A673 (cell line): Measurements from ENCODE around the gene TMED10. TPM values are rescaled to one million over a fixed set of nuclear protein-coding genes. Genes with fewer than 3 reads are reported as not detected.

ENCODE experiments used
- BruUV-seq: library from RNA; stranded (reverse); fragments of 400-500 nt; replicated peaks from 2 replicates; lab custom pipeline; 2021; lab: Mats Ljungman, UMichigan
- CTCF ChIA-PET: fragments of 300-600 bp; sonication (Branson Sonifier 250); formaldehyde crosslinking; loops from one replicate; lab custom pipeline; 2022; ENCODE audit warnings: antibody characterized with exemption; lab: Charles Lee
- POLR2A ChIA-PET: fragments of 300-600 bp; sonication (Branson Sonifier 250); formaldehyde crosslinking; loops from one replicate; lab custom pipeline; 2022; ENCODE audit warnings: antibody characterized with exemption; ENCODE audit not compliant: low non-redundant PET; lab: Charles Lee
- DNase-seq: peaks from one replicate; pipeline ENCODE4 v3.0.0-alpha.2; 2015; ENCODE audit warnings: low spot score
- H3K27ac ChIP-seq: fragments of 200-600 bp; sonication (generic); 2 replicates; pipeline ENCODE4 v1.5.1; 2016; ENCODE audit warnings: mixed run types, low read depth, mild to moderate bottlenecking, mixed read lengths, antibody characterized with exemption, low read length; ENCODE audit not compliant: poor library complexity, severe bottlenecking
- H3K27me3 ChIP-seq: fragments of 200-600 bp; sonication (generic); replicated peaks from 2 replicates; pipeline ENCODE4 v1.6.1; 2017; ENCODE audit warnings: mixed run types, low read depth, mild to moderate bottlenecking, mixed read lengths, antibody characterized with exemption, low read length; ENCODE audit not compliant: insufficient read depth, poor library complexity
- H3K36me3 ChIP-seq: fragments of 200-600 bp; sonication (generic); 2 replicates; pipeline ENCODE4 v1.6.1; 2016; ENCODE audit warnings: mixed run types, mild to moderate bottlenecking, mixed read lengths, antibody characterized with exemption, low read length; ENCODE audit not compliant: insufficient read depth, poor library complexity, severe bottlenecking
- H3K4me1 ChIP-seq: fragments of 200-600 bp; sonication (generic); 2 replicates; pipeline ENCODE4 v1.6.1; 2017; ENCODE audit warnings: mixed run types, mild to moderate bottlenecking, mixed read lengths, antibody characterized with exemption, low read length; ENCODE audit not compliant: insufficient read depth, poor library complexity, severe bottlenecking
- H3K4me3 ChIP-seq: fragments of 200-600 bp; sonication (generic); 2 replicates; pipeline ENCODE4 v1.5.1; 2016; ENCODE audit warnings: low read depth, mixed run types, mild to moderate bottlenecking, mixed read lengths, low read length; ENCODE audit not compliant: poor library complexity, severe bottlenecking
- H3K9me3 ChIP-seq: fragments of 200-600 bp; sonication (generic); 2 replicates; pipeline ENCODE4 v1.6.1; 2016; ENCODE audit warnings: mixed run types, low read depth, mild to moderate bottlenecking, mixed read lengths, antibody characterized with exemption, low read length; ENCODE audit not compliant: poor library complexity, severe bottlenecking
- EZH2 ChIP-seq: fragments of 200-600 bp; sonication (generic); IDR thresholded peaks from 2 replicates; pipeline ENCODE4 v1.6.1; 2017; ENCODE audit warnings: borderline replicate concordance, low read depth, mild to moderate bottlenecking, mixed read lengths, antibody characterized with exemption, low read length; ENCODE audit not compliant: poor library complexity, severe bottlenecking
- intact Hi-C: fragments of 100-400 bp; cut with micrococcal nuclease; formaldehyde crosslinking; loops from one replicate; pipeline ENCODE4 v1.10.0; 2022; ENCODE audit not compliant: unreplicated experiment
- total RNA-seq: library from RNA; stranded (reverse); gene quantifications from 2 replicates; pipeline ENCODE4 v1.2.3, GENCODE V29; 2021
- TF ChIP-seq, protein P1 (sequence below): fragments of 300-800, 200-600 bp; sonication (generic); conservative IDR thresholded peaks from 2 replicates; pipeline ENCODE4 v1.5.1; 2017; ENCODE audit warnings: low read depth, mild to moderate bottlenecking, antibody characterized with exemption, low read length, moderate library complexity, mixed read lengths

Gene TMED10
- total RNA-seq, 1 experiment from 2014 or later, result 275 TPM

DNA sequence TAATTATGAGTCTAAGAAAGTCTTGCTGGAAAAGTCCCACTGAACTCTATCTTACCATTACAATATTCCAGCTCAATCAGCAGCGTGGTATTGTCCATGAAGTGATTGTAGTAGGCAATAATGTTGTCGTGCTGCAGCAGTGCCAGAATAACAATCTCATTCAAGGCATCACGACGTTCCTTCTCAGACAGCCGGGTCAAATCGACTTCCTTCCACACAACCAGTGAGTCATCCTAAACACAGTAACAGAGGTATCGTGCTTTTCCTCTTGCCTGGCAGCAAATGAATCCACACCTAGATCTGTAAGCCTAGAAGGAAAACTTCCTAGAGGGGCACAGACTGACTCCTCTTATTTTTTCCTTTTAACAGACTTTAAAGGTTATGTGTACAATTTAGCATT is 52.4 kb downstream of the TMED10 start:
- peaks cover 10% of the 10 kb centered on the region for H3K36me3 ChIP-seq
- H3K4me3 ChIP-seq, result no peak overlapping the region
- no TSS peak for BruUV-seq
- no peaks in the 10 kb centered on the region for H3K27me3 ChIP-seq
- intact Hi-C loops, result loop anchor here (10.0 kb wide), 1 partner anchor 441 kb away; no protein-coding TSS in a partner anchor
- H3K4me1 ChIP-seq, result peaks cover 19% of the 10 kb centered on the region
- H3K9me3 ChIP-seq, result no peaks in the 10 kb centered on the region
- H3K27ac ChIP-seq, result peak overlapping the region; percentile 7
- peak; percentile 69 for DNase-seq
- ChIA-PET CTCF (no interaction called here), POLR2A (no interaction called here)
- TF ChIP-seq, protein P1, sequence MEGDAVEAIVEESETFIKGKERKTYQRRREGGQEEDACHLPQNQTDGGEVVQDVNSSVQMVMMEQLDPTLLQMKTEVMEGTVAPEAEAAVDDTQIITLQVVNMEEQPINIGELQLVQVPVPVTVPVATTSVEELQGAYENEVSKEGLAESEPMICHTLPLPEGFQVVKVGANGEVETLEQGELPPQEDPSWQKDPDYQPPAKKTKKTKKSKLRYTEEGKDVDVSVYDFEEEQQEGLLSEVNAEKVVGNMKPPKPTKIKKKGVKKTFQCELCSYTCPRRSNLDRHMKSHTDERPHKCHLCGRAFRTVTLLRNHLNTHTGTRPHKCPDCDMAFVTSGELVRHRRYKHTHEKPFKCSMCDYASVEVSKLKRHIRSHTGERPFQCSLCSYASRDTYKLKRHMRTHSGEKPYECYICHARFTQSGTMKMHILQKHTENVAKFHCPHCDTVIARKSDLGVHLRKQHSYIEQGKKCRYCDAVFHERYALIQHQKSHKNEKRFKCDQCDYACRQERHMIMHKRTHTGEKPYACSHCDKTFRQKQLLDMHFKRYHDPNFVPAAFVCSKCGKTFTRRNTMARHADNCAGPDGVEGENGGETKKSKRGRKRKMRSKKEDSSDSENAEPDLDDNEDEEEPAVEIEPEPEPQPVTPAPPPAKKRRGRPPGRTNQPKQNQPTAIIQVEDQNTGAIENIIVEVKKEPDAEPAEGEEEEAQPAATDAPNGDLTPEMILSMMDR, result no peak
- TF ChIP-seq EZH2, result no peak

DNA sequence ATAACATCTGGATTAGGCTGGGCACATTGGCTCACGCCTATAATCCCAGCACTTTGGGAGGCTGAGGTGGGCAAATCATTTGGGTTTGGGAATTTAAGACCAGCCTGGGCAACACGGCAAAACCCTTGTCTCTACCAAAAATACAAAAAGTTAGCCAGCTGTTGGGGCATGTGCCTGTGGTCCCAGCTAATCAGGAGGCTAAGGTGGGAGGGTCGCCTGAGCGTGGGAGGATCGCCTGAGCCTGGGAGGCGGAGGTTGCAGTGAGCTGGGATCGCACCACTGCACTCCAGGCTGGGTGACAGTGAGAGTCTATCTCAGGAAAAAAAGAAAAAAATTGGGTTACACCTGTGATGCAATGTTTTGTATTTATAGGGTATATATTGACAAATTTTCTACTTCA is 54.9 kb downstream of the TMED10 start:
- TF ChIP-seq EZH2, result no peak
- TF ChIP-seq, protein P1, result no peak
- Histone ChIP-seq H3K27ac (no peak overlapping the region), H3K36me3 (peaks cover 33% of the 10 kb centered on the region), H3K27me3 (no peaks in the 10 kb centered on the region), H3K9me3 (no peaks in the 10 kb centered on the region), H3K4me1 (peaks cover 5% of the 10 kb centered on the region), H3K4me3 (no peak overlapping the region)
- no TSS peak for BruUV-seq
- POLR2A ChIA-PET, result no interaction called here
- intact Hi-C loops, result loop anchor here (10.0 kb wide), 1 partner anchor 443 kb away; no protein-coding TSS in a partner anchor
- DNase-seq, result no peak
- CTCF ChIA-PET, result no interaction called here

DNA sequence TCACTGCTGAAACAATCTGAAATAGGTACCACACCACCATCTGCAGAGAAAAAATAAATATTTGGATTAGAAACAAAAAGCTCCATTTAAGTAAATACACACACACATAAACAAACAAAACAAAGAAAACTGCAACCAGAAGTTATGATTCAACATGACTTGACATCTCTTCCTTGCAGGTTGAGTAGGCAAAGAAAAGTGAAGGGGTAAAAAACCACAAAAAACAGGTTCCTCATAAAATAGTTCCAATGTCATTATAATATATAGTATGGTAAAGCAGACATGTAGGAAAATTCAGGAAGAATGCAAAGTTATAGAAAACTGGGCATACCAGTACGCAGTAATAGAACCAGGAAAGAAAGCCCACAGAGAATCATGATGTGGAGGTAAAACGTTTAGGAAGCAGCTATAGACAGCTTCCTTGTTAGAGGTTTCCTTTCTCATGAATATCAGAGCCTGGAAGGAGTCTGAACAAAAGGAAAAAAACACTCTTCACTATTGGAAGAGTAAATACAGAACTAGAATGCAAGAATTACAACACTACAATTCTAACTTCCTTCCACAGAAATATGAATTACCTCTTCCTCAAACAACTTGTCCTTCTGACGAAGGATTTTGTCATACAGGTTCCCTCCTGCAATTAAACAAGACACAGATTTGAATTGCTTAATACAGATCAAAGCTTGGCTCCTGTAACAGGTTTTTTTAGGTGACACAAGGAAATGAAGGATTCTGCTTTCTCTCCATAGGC is 55.7 kb downstream of the TMED10 start:
- Histone ChIP-seq H3K27ac (no peak overlapping the region), H3K36me3 (peaks cover 41% of the 10 kb centered on the region), H3K9me3 (no peaks in the 10 kb centered on the region), H3K27me3 (no peaks in the 10 kb centered on the region), H3K4me3 (no peak overlapping the region), H3K4me1 (peaks cover 5% of the 10 kb centered on the region)
- POLR2A ChIA-PET, result no interaction called here
- no peak for TF ChIP-seq EZH2
- TF ChIP-seq, protein P1, result no peak
- CTCF ChIA-PET, result no interaction called here
- DNase-seq, result no peak
- intact Hi-C loops, result loop anchor here (10.0 kb wide), 1 partner anchor 444 kb away; no protein-coding TSS in a partner anchor
- no TSS peak for BruUV-seq
